PC-3 (cell line): ENCODE measurements around the gene MS4A7. TPM values are rescaled to one million over a fixed set of nuclear protein-coding genes. Genes with fewer than 3 reads are reported as not detected.

Experiments used
- ATAC-seq: fragments of 200-7000 bp; cut with Tn5 transposase; 2 replicates; pipeline ENCODE4 v1.9.1; 2020; ENCODE audit warnings: mild to moderate bottlenecking, moderate library complexity
- BruUV-seq: library from RNA; stranded (reverse); fragments of 400-500 nt; replicated peaks from 2 replicates; lab custom pipeline; 2021; lab: Mats Ljungman, UMichigan
- CTCF ChIA-PET: fragments of 300-600 bp; sonication (Branson Sonifier 250); formaldehyde crosslinking; loops from one replicate; lab custom pipeline; 2022; ENCODE audit warnings: antibody characterized with exemption; lab: Charles Lee
- POLR2A ChIA-PET: fragments of 300-600 bp; sonication (Branson Sonifier 250); formaldehyde crosslinking; loops from one replicate; lab custom pipeline; 2022; ENCODE audit warnings: antibody characterized with exemption; ENCODE audit not compliant: unreplicated experiment; lab: Charles Lee
- DNase-seq: peaks from one replicate; pipeline ENCODE4 v3.0.0-alpha.2; 2015
- H2AFZ ChIP-seq: fragments of 300-600 bp; sonication (generic); 2 replicates; pipeline ENCODE4 v1.6.0; 2016; ENCODE audit warnings: antibody characterized with exemption, low read length
- H3F3A ChIP-seq: fragments of 300-600 bp; sonication (generic); one replicate; pipeline ENCODE4 v1.6.0; 2017; ENCODE audit warnings: antibody characterized with exemption, low read length, control low read depth, mild to moderate bottlenecking; ENCODE audit not compliant: unreplicated experiment
- H3K27ac ChIP-seq: fragments of 300-600 bp; sonication (generic); 2 replicates; pipeline ENCODE4 v1.5.1; 2016; ENCODE audit warnings: mild to moderate bottlenecking, low read length
- H3K27me3 ChIP-seq: fragments of 300-600 bp; sonication (generic); 2 replicates; pipeline ENCODE4 v1.6.1; 2016; ENCODE audit warnings: low read length, mixed read lengths
- H3K36me3 ChIP-seq: fragments of 300-600 bp; sonication (generic); 2 replicates; pipeline ENCODE4 v1.6.1; 2016; ENCODE audit warnings: low read depth, mixed run types, low read length, mixed read lengths
- H3K4me1 ChIP-seq: fragments of 300-600 bp; sonication (generic); 2 replicates; pipeline ENCODE4 v1.5.1; 2016; ENCODE audit warnings: low read length; ENCODE audit not compliant: insufficient read depth
- H3K4me2 ChIP-seq: fragments of 300-600 bp; sonication (generic); 2 replicates; pipeline ENCODE4 v1.6.0; 2016; ENCODE audit warnings: low read length
- H3K4me3 ChIP-seq: fragments of 300-600 bp; sonication (generic); 2 replicates; pipeline ENCODE4 v1.5.1; 2016; ENCODE audit warnings: mild to moderate bottlenecking, low read length, mixed read lengths
- H3K79me2 ChIP-seq: fragments of 300-600 bp; sonication (generic); 2 replicates; pipeline ENCODE4 v1.6.1; 2017; ENCODE audit warnings: low read length, mixed read lengths
- H3K9ac ChIP-seq: fragments of 300-600 bp; sonication (generic); 2 replicates; pipeline ENCODE4 v1.6.0; 2016; ENCODE audit warnings: mild to moderate bottlenecking, low read length
- H3K9me2 ChIP-seq: fragments of 300-600 bp; sonication (generic); replicated peaks from 2 replicates; pipeline ENCODE4 v1.6.1; 2016; ENCODE audit warnings: mixed run types, low read length, mixed read lengths
- H3K9me3 ChIP-seq: fragments of 300-600 bp; sonication (generic); 2 replicates; pipeline ENCODE4 v1.6.1; 2016; ENCODE audit warnings: low read length, mixed read lengths
- H4K20me1 ChIP-seq: fragments of 300-600 bp; sonication (generic); 2 replicates; pipeline ENCODE4 v1.6.1; 2016; ENCODE audit warnings: low read length, mixed read lengths
- CTCF ChIP-seq: fragments of 300-600 bp; sonication (generic); conservative IDR thresholded peaks from 2 replicates; pipeline ENCODE4 v1.5.1; 2017; ENCODE audit warnings: antibody characterized with exemption, low read depth, mild to moderate bottlenecking, low read length
- EZH2 ChIP-seq: fragments of 300-600 bp; sonication (generic); IDR thresholded peaks from one replicate; pipeline ENCODE4 v1.6.1; 2017; ENCODE audit warnings: antibody characterized with exemption, mild to moderate bottlenecking, low read length; ENCODE audit not compliant: unreplicated experiment
- EZH2phosphoT487 ChIP-seq: fragments of 300-600 bp; sonication (generic); IDR thresholded peaks from 2 replicates; pipeline ENCODE4 v1.6.1; 2018; ENCODE audit warnings: mild to moderate bottlenecking, antibody characterized with exemption, low read length, borderline replicate concordance
- intact Hi-C: fragments of 100-400 bp; cut with micrococcal nuclease; formaldehyde crosslinking; loops from 2 replicates; pipeline ENCODE4 v1.9.0; 2023
- total RNA-seq: library from RNA; depleted of rRNA; stranded (reverse); fragments of >200 nt; gene quantifications from 2 replicates; pipeline ENCODE4 v1.2.3, GENCODE V29; 2014

MS4A7 gene
- total RNA-seq, 1 experiment from 2014 or later = 2.1 TPM

GRCh38 chr11:60396382-60396781, 18.1 kb downstream of the MS4A7 start, which contains the start of gene MS4A14:
MS4A14 (plus strand) TSS chr11:60396459; CDS start chr11:60396579, 120 bp downstream.
- H3K79me2 ChIP-seq = no peaks in the 10 kb centered on the region
- no peak within 1 kb of the TSS for H2AFZ ChIP-seq
- TF ChIP-seq CTCF (no peak), EZH2phosphoT487 (no peak), EZH2 (no peak)
- no peaks in the 10 kb centered on the region for H3K9me3 ChIP-seq
- H3K4me1 ChIP-seq = no peaks in the 10 kb centered on the region
- H3K36me3 ChIP-seq = no peaks in the 10 kb centered on the region
- no peaks in the 10 kb centered on the region for H3K9me2 ChIP-seq
- no TSS peak for BruUV-seq
- intact Hi-C loops = no loop called here
- H3K4me3 ChIP-seq = no peak within 1 kb of the TSS
- no peaks in the 10 kb centered on the region for H3F3A ChIP-seq
- ATAC-seq (no peak), DNase-seq (no peak)
- no peak within 1 kb of the TSS for H3K27ac ChIP-seq
- peaks cover 36% of the 10 kb centered on the region for H3K27me3 ChIP-seq
- H3K4me2 ChIP-seq = no peak within 1 kb of the TSS
- ChIA-PET POLR2A (no interaction called here), CTCF (no interaction called here)
- no peaks in the 10 kb centered on the region for H4K20me1 ChIP-seq
- no peak within 1 kb of the TSS for H3K9ac ChIP-seq

GRCh38 chr11:60396799-60397198, 18.5 kb downstream of the MS4A7 start:
- no peaks in the 10 kb centered on the region for H4K20me1 ChIP-seq
- no peak overlapping the region for H2AFZ ChIP-seq
- BruUV-seq = no TSS peak
- DNase-seq (no peak), ATAC-seq (no peak)
- no peak overlapping the region for H3K4me2 ChIP-seq
- H3K4me1 ChIP-seq = no peaks in the 10 kb centered on the region
- no peaks in the 10 kb centered on the region for H3K79me2 ChIP-seq
- TF ChIP-seq EZH2 (no peak), EZH2phosphoT487 (no peak), CTCF (no peak)
- no peak overlapping the region for H3K4me3 ChIP-seq
- no peak overlapping the region for H3K27ac ChIP-seq
- intact Hi-C loops = no loop called here
- no peaks in the 10 kb centered on the region for H3K9me2 ChIP-seq
- no peaks in the 10 kb centered on the region for H3K36me3 ChIP-seq
- H3K27me3 ChIP-seq = peaks cover 35% of the 10 kb centered on the region
- CTCF ChIA-PET = no interaction called here
- H3F3A ChIP-seq = no peaks in the 10 kb centered on the region
- no peak overlapping the region for H3K9ac ChIP-seq
- no peaks in the 10 kb centered on the region for H3K9me3 ChIP-seq
- POLR2A ChIA-PET = no interaction called here

GRCh38 chr11:60420015-60420414, 41.7 kb downstream of the MS4A7 start:
- H3F3A ChIP-seq = no peaks in the 10 kb centered on the region
- no peaks in the 10 kb centered on the region for H3K36me3 ChIP-seq
- H3K27me3 ChIP-seq = peaks cover 34% of the 10 kb centered on the region
- H3K9me3 ChIP-seq = 0 out of 2 replicates have a peak, but pooled peaks cover 4% of the 10 kb centered on the region
- POLR2A ChIA-PET = no interaction called here
- H3K4me1 ChIP-seq = no peaks in the 10 kb centered on the region
- H3K4me3 ChIP-seq = no peak overlapping the region
- no peaks in the 10 kb centered on the region for H3K9me2 ChIP-seq
- no peak for DNase-seq
- no peak overlapping the region for H2AFZ ChIP-seq
- TF ChIP-seq EZH2 (no peak), EZH2phosphoT487 (no peak), CTCF (no peak)
- ATAC-seq = no peak
- no peaks in the 10 kb centered on the region for H4K20me1 ChIP-seq
- no peak overlapping the region for H3K4me2 ChIP-seq
- intact Hi-C loops = no loop called here
- H3K9ac ChIP-seq = no peak overlapping the region
- CTCF ChIA-PET = no interaction called here
- H3K79me2 ChIP-seq = no peaks in the 10 kb centered on the region
- no peak overlapping the region for H3K27ac ChIP-seq
- no TSS peak for BruUV-seq
